PFSK-1 (cell line): ENCODE results near the gene SLC22A3.

Source experiments
- FOXP2 ChIP-seq: optimal IDR thresholded peaks from 2 replicates; pipeline ENCODE3; 2011; ENCODE audit warnings: borderline replicate concordance, control low read depth, inconsistent platforms; ENCODE audit not compliant: insufficient read depth; ENCODE audit errors: extremely low read length, extremely low read depth
- POLR2AphosphoS5 ChIP-seq: IDR thresholded peaks from 2 replicates; pipeline ENCODE4 v1.6.1; 2012; ENCODE audit warnings: low read depth, mild to moderate bottlenecking, control low read depth, low read length, moderate library complexity
- REST ChIP-seq, 2 experiments: IDR thresholded peaks; 2 replicates each; pipeline versions ENCODE4 v1.6.1 to v1.8.0; 2011 to 2012; ENCODE audit warnings: low read depth in 2 of 2, low read length in 2 of 2, control low read depth in 1 of 2, inconsistent platforms in 1 of 2, mild to moderate bottlenecking in 1 of 2, moderate library complexity in 1 of 2; ENCODE audit not compliant: insufficient read depth in 1 of 2
- SIN3A ChIP-seq: IDR thresholded peaks from 2 replicates; pipeline ENCODE4 v1.6.1; 2012; ENCODE audit warnings: mild to moderate bottlenecking, low read length, moderate library complexity, borderline replicate concordance; ENCODE audit not compliant: insufficient read depth
- TAF1 ChIP-seq: IDR thresholded peaks from 2 replicates; pipeline ENCODE4 v1.6.1; 2012; ENCODE audit warnings: low read length, control low read depth, borderline replicate concordance; ENCODE audit not compliant: insufficient read depth

The SLC22A3 gene

GRCh38 chr6:160328447-160328846, 19.7 kb upstream of the SLC22A3 start:
- TF ChIP-seq SIN3A (no peak), FOXP2 (no peak), POLR2AphosphoS5 (no peak), REST (IDR thresholded peaks at IDR 0.05; ENCODE audit: insufficient read depth in 1 of 2, low read depth in 2 of 2, low read length in 2 of 2) (no peak), TAF1 (no peak)

- TF ChIP-seq FOXP2 (no peak), REST (IDR thresholded peaks at IDR 0.05; ENCODE audit: insufficient read depth in 1 of 2, low read depth in 2 of 2, low read length in 2 of 2) (no peak), POLR2AphosphoS5 (no peak), SIN3A (no peak), TAF1 (no peak)
Observed at GRCh38 chr6:160329188-160329587, 19.0 kb upstream of the SLC22A3 start.

- TF ChIP-seq REST (IDR thresholded peaks at IDR 0.05; ENCODE audit: insufficient read depth in 1 of 2, low read depth in 2 of 2, low read length in 2 of 2) (no peak), TAF1 (no peak), FOXP2 (no peak), SIN3A (no peak), POLR2AphosphoS5 (no peak)
Observed at GRCh38 chr6:160330619-160331018, 17.6 kb upstream of the SLC22A3 start.

GRCh38 chr6:160331204-160331603, 17.0 kb upstream of the SLC22A3 start:
- TF ChIP-seq TAF1 (no peak), FOXP2 (no peak), REST (IDR thresholded peaks at IDR 0.05; ENCODE audit: insufficient read depth in 1 of 2, low read depth in 2 of 2, low read length in 2 of 2) (no peak), POLR2AphosphoS5 (no peak), SIN3A (no peak)

- no peak for TF ChIP-seq FOXP2
- TF ChIP-seq SIN3A: no peak
- no peak for TF ChIP-seq POLR2AphosphoS5
- no peak for TF ChIP-seq TAF1
- no peak for TF ChIP-seq REST (IDR thresholded peaks at IDR 0.05; ENCODE audit: insufficient read depth in 1 of 2, low read depth in 2 of 2, low read length in 2 of 2)
Observed at GRCh38 chr6:160331753-160332152, 16.4 kb upstream of the SLC22A3 start.
